ENCODE measurements around the gene CEMIP.

- TF ChIP-seq RAD21 (IDR thresholded peaks at IDR 0.05; ENCODE audit: low read length) (no peak), CTCF (conservative IDR thresholded peaks at IDR 0.05; ENCODE audit: low read depth, low read length) (no peak)
Measured at GRCh38 chr15:80733460-80733859, 45.7 kb upstream of the CEMIP start.

Measured in IMR-90 (cell line).